Measurements from ENCODE around the gene MAP3K9. TPM values are rescaled to one million over a fixed set of nuclear protein-coding genes. Genes with fewer than 3 reads are reported as not detected.

The MAP3K9 gene
- total and polyA plus RNA-seq, 10 of the 15 experiments (the other 5 are each of a cell fraction or from before 2014, with no cell fraction given) = 0.48 to 7.9 (median 2.9) TPM

DNA sequence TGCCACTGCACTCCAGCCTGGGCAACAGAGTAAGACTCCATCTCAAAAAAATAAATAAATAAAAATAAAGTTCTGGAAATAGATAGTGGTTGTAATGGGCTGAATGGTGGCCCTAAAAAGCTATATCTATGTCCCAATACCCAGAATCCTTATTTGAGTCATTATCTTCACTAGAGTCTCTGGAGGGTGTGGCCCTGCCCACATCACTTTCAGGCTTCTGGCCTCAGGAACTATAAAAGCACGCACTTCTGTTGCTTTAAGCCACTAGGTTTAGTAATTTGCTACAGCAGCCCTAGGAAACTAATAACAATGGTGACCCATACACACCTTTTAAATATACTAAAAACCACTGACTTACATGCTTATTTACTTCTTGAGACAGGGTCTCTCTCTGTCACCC, 49.9 kb downstream of the MAP3K9 start (continued):
- TF ChIP-seq, protein P1, sequence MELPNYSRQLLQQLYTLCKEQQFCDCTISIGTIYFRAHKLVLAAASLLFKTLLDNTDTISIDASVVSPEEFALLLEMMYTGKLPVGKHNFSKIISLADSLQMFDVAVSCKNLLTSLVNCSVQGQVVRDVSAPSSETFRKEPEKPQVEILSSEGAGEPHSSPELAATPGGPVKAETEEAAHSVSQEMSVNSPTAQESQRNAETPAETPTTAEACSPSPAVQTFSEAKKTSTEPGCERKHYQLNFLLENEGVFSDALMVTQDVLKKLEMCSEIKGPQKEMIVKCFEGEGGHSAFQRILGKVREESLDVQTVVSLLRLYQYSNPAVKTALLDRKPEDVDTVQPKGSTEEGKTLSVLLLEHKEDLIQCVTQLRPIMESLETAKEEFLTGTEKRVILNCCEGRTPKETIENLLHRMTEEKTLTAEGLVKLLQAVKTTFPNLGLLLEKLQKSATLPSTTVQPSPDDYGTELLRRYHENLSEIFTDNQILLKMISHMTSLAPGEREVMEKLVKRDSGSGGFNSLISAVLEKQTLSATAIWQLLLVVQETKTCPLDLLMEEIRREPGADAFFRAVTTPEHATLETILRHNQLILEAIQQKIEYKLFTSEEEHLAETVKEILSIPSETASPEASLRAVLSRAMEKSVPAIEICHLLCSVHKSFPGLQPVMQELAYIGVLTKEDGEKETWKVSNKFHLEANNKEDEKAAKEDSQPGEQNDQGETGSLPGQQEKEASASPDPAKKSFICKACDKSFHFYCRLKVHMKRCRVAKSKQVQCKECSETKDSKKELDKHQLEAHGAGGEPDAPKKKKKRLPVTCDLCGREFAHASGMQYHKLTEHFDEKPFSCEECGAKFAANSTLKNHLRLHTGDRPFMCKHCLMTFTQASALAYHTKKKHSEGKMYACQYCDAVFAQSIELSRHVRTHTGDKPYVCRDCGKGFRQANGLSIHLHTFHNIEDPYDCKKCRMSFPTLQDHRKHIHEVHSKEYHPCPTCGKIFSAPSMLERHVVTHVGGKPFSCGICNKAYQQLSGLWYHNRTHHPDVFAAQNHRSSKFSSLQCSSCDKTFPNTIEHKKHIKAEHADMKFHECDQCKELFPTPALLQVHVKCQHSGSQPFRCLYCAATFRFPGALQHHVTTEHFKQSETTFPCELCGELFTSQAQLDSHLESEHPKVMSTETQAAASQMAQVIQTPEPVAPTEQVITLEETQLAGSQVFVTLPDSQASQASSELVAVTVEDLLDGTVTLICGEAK (IDR thresholded peaks at IDR 0.05; ENCODE audit: borderline replicate concordance) = no peak
- TF ChIP-seq MYB (IDR thresholded peaks at IDR 0.05; ENCODE audit: borderline replicate concordance, low read depth, low read length) = no peak
- no peak for TF ChIP-seq PML (IDR thresholded peaks at IDR 0.05; ENCODE audit: low read length)
- no peak for TF ChIP-seq BHLHE40 (IDR thresholded peaks at IDR 0.05; ENCODE audit: borderline replicate concordance in 1 of 2, low read depth in 2 of 2, low read length in 1 of 2)
- TF ChIP-seq ZNF217 (IDR thresholded peaks at IDR 0.05) = no peak
- no peak for TF ChIP-seq IRF4 (IDR thresholded peaks at IDR 0.05; ENCODE audit: low read depth, low read length)
- TF ChIP-seq, protein P2, sequence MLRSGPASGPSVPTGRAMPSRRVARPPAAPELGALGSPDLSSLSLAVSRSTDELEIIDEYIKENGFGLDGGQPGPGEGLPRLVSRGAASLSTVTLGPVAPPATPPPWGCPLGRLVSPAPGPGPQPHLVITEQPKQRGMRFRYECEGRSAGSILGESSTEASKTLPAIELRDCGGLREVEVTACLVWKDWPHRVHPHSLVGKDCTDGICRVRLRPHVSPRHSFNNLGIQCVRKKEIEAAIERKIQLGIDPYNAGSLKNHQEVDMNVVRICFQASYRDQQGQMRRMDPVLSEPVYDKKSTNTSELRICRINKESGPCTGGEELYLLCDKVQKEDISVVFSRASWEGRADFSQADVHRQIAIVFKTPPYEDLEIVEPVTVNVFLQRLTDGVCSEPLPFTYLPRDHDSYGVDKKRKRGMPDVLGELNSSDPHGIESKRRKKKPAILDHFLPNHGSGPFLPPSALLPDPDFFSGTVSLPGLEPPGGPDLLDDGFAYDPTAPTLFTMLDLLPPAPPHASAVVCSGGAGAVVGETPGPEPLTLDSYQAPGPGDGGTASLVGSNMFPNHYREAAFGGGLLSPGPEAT (IDR thresholded peaks at IDR 0.05; ENCODE audit: low read depth) = no peak
- TF ChIP-seq, protein P3, sequence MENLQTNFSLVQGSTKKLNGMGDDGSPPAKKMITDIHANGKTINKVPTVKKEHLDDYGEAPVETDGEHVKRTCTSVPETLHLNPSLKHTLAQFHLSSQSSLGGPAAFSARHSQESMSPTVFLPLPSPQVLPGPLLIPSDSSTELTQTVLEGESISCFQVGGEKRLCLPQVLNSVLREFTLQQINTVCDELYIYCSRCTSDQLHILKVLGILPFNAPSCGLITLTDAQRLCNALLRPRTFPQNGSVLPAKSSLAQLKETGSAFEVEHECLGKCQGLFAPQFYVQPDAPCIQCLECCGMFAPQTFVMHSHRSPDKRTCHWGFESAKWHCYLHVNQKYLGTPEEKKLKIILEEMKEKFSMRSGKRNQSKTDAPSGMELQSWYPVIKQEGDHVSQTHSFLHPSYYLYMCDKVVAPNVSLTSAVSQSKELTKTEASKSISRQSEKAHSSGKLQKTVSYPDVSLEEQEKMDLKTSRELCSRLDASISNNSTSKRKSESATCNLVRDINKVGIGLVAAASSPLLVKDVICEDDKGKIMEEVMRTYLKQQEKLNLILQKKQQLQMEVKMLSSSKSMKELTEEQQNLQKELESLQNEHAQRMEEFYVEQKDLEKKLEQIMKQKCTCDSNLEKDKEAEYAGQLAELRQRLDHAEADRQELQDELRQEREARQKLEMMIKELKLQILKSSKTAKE (IDR thresholded peaks at IDR 0.05; ENCODE audit: low read depth, poor library complexity, severe bottlenecking) = no peak
- TF ChIP-seq, protein P4, sequence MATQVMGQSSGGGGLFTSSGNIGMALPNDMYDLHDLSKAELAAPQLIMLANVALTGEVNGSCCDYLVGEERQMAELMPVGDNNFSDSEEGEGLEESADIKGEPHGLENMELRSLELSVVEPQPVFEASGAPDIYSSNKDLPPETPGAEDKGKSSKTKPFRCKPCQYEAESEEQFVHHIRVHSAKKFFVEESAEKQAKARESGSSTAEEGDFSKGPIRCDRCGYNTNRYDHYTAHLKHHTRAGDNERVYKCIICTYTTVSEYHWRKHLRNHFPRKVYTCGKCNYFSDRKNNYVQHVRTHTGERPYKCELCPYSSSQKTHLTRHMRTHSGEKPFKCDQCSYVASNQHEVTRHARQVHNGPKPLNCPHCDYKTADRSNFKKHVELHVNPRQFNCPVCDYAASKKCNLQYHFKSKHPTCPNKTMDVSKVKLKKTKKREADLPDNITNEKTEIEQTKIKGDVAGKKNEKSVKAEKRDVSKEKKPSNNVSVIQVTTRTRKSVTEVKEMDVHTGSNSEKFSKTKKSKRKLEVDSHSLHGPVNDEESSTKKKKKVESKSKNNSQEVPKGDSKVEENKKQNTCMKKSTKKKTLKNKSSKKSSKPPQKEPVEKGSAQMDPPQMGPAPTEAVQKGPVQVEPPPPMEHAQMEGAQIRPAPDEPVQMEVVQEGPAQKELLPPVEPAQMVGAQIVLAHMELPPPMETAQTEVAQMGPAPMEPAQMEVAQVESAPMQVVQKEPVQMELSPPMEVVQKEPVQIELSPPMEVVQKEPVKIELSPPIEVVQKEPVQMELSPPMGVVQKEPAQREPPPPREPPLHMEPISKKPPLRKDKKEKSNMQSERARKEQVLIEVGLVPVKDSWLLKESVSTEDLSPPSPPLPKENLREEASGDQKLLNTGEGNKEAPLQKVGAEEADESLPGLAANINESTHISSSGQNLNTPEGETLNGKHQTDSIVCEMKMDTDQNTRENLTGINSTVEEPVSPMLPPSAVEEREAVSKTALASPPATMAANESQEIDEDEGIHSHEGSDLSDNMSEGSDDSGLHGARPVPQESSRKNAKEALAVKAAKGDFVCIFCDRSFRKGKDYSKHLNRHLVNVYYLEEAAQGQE (IDR thresholded peaks at IDR 0.05; ENCODE audit: low read depth, low read length) = no peak
